ENCODE results near the gene MYOM1.
"Not testable (repeated sequence)": the region's sequence is repeated elsewhere in the genome, so short reads cannot be mapped to it uniquely, and the experiment has no call there.

Gene MYOM1

DNA sequence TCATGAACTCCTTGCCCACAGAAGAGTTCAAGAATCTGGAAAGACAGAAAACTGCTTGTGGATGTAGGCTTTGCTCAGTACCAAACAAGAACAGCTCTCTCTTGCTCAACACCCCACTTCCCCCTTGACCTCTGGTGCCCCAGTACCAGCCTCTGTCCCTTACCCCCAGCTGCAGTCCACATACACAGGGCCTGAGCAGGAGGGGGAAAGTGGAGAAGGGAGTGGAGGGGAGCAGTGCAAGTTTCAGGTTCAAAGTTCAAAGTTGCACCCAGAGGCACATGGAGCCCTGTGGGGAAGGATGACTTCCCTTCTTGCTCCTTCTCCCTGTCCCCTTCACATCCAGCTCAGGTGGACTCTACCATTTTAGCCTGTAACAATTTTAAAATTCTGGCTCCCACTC lies 145.7 kb downstream of the MYOM1 start:
- DNase-seq: no peak

DNA sequence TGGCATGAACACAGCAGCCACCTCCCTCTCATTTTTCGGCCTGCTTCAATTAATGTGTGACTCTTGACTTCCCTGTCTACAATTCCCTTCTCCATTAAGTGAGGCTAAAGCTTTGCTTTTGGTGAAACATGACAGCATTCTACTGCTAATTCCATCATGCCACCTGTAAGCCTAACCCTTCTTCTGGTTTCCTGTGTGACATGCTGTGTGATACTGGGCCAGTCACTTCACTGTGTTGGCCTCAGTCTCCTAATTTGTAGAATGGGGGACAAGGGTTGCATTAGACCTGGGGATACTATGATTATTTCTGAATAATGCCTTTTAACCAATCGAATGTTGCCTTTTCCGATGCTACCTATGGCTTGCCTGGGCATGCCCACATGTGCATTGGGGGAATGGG lies 146.4 kb downstream of the MYOM1 start:
- not testable (repeated sequence) for DNase-seq

DNA sequence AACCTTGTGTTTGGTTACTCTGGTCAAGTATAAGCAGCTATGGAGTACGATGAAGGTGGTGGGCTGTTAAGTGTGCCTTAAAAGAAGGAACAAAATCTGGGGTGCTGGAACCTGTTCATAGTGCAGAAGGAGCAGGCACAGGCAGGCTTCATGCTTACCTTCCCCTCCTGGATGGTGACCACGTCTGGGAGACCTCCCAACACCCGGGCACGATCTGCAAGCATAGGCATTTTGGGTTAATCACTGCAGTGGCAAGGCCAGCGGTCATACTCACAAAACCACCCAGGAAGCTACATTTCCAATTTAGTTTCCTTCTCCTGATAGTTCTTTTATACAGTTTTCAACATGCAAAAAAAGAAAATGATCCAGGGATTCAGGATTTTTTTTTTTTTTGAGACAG lies 148.1 kb downstream of the MYOM1 start:
- no peak for DNase-seq

DNA sequence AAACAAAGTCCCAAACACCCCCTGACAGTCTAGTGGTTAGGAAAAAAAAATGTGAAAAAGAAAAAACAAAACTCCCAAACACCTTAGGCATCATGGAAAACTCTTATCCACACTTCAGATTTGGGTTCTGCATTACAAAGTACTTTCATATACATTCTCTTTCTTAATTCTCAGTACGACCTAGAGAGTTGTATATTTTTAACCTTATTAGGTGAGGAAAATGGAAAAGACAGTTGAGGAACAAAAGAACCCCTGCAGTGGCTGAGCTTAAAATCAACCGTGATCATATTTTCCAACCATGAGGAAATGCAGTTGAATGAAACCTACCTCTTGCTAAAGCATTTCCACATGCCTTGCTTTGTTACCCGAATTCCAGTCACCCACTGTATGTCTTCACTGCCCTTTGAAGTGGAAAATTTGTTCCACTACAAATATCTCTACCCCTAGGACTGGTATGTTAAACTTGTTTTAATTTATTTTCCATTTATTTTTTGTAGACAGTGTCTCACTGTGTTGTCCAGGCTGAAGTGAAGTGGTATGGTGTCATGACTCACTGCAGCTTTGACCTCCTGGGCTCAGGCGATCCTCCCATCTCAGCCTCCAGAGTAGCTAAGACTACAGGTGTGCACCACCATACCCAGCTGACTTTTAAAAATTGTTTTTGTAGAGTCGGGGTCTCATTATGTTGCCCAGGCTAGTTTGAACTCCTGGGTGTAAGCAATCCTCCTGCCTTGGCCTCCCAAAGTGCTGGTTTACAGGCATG lies 149.9 kb downstream of the MYOM1 start:
- DNase-seq: no peak

DNA sequence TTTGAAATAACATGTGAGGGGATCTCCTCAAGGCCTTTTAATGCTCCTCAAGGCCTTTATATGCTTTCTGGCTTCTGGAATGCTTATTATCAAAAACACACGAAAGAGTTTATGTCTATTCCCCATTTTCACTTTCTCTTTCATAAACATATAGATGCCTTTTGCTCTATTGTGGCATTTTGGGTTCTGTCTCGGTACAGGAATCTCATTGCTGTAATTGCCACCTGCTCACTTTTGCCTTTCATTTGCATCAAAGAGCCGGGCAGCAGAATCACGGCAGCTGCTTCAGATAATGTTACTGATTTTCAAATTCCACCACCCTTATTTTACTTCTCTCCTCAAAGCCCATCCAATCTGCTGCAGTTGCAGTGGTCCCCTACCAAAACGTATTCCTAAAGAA lies 152.0 kb downstream of the MYOM1 start:
- DNase-seq: no peak

DNA sequence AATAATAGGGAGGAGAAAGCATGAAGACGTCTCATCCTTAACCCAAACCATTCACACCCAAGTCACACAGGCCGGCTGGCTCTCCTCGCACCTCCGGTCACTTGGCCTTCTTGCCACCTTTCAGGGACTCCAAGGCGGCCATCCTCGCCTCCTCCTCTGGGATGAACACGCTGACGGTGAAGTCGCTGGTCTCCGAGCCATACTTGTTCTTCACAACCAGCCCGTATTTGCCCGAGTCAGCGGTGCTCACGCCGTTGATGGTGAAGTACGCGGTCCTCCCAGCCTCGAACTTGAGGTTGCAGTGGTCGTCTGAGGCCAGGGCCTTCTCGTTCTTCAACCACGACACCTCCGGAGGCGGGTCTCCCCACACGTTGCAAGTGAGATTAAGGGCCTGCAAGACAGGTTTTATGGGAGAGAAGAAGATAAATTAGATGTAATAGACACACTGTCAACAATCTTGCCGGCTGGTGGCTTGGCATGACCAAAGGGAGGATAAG lies 152.6 kb downstream of the MYOM1 start:
- no peak for DNase-seq

DNA sequence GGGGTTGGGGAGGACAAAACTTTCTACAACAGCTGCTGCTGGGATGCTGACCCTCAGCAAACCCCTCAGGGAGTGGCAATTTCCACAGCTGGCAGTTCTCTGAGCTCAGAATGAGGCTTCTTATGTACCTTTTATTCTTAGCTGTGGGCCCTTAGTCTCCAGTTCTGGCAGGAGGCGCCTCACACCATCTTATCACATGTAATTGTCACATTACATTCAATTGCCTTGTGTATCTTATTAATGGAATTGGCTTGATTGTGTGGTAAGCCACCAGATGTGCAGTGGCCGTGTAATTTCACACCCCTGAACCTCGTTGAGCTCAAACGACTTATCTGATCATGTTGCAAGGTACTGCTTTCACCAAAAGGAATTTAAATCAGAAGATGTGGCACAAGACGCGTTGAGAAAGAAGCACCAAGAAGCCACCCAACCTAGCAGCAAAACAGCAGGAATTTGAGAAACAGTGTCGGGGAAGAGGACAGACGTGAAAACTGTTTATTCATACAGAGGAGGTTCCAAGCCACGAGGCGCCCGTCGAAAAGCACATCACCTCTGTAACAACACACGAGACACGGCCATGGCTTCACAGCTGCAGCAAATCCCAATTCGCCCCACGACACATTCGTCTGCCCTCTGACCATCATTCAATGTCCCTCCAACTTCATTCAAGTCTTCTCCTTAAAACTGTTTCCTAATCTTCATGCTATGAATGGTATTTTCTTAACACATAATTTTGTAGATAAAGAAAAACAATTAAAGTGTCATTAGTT lies 153.2 kb downstream of the MYOM1 start:
- DNase-seq: no peak

DNA sequence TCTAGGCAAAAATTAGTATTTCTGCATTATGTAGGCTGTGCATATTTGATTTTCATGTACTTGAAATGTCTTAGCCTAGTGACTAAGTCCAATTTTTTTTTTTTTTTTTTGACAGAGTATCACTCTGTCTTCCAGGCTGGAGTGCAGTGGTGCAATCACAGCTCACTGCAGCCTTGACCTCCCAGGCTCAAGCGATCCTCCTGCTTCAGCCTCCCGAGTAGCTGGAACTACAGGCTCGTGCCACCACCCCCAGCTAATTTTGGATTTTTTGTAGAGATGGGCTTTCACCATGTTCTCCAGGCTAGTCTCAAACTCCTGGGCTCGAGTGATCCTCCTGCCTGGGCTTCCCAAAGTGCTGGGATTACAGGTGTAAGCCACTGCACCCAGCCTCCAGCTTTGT lies 156.0 kb downstream of the MYOM1 start:
- not testable (repeated sequence) for DNase-seq

DNA sequence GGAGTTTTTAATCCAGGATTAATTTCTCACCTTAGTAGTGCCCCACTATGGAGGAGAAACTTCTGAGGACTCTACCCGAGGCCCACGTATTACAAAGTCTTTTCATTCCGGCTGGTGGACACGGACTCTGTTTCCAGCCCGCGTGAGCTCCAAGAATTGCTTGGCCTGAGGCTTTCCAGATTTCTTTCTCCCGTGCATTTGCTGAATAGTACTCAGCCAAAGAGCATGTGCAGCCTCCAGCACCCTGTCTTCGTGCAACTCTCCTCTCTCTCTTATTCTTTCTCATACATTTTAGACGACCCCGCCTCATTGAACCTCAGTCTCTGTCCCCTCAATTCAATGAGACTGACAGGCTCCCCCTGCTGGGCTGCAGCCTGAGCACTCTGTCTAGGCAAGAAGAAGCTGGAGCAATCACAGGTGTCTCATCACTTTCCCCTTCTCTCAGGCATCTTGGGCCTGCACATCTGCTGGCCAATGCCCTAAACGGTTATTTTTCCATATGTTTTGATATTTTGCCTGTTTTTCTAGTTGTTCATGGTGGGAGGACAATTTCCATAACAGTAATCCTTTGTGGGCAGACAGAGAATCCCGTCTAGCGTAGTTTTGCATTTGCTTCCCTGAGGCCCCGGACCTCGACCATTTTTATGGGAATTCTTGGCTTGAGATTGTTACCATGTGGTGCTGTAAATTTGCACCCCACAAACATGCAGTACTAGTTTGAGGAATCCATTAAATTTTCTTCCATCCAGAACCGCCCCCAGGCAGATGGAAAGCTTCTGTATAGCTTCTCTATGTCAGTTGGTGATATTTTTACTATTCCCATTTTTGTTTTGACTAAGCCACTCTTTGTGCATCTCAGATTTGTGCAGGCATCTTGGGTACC lies 156.7 kb downstream of the MYOM1 start:
- DNase-seq: peak; percentile 35

DNA sequence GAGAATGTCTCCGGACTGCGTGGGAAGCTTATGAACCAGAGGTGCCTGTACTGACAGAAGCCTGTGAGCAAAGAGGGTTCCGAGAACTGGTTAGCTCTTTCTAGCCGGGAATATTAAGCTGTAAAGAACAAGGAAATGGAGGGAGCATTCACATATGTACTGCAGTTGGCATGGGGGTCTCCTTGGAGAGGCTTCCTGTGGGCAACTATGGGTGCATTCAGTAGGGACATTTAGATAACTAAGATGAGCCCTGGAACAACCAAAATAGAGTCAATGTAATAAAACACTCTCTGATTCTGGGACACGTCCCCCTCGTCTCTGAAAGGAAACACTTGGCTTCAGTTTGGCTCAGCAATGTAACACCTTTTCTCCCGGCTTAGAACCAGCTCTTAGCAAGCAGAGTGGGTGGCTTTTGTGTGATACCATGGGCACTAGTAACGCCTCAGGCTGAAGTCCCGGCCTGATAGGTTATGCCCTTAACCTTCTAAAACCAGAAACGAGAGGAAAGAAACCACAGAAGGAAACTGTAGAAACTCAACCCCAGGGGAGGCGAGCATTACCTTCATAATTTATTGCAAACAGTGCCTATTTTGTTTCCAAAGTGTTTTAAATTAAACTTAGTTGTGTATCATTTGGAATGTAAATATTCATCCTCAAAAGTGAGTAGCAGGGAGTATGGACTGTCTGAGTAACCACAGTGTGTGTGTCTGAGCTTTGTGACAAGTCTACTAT lies 158.0 kb downstream of the MYOM1 start:
- DNase-seq: peak; percentile 40

DNA sequence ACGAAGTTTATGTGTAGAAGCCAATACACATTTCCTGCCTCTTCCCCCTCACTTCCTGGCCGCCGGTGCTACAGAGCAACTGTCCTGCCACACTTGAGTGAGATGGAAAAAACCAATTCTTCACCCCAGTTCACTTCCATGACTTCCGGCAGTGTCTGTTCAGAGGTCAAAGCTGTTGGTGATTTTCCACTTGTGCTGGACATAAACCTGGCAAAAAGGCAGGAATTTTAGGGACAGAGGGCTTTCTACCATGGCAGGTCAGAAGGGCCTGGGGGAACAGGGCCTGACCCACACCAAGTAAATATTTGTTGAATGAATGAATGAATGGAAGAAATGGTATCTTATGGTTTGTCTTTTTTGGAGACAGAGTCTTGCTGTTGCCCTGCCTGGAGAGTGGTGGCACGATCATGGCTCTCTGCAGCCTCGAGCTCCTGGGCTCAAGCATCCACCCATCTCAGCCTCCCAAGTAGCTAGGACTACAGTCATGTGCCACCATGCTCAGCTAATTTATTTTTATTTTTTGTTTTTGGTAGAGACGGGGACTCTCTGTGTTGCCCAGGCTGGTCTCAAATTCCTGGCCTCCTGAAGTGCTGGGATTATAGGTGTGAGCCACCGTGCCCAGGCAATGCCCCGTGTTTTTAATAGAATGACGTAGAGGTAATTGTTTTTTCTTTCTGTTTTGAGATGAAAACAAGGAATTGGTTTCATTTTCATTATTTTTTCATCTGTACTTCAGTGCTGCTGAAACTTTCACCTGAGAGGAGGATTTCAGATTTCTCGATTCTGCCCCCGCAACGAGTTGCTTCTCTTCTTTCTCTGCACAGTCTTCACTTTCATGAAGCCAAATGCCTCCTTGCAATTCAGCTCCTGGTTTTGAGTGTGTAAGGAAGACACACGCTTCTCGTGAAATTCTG lies 158.8 kb downstream of the MYOM1 start:
- peak; percentile 62 for DNase-seq

DNA sequence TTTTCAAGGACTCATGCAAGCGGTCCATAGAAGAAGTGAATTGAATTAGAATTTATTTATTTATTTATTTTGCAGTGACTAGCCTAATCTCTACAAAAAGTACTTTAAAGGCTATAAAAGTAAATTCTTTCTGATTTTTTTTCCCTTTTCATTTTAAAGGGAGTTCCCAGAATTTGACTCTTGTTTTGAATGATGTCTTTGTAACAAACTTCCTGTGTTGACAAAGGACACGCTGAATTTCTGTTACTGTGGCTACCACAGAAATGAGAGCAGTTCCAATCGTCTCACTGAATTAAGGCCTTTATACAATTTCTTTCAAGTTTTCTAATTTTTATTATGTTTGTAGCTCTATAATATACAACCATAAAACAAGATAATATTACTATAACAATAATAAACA lies 160.5 kb downstream of the MYOM1 start:
- DNase-seq: no peak

DNA sequence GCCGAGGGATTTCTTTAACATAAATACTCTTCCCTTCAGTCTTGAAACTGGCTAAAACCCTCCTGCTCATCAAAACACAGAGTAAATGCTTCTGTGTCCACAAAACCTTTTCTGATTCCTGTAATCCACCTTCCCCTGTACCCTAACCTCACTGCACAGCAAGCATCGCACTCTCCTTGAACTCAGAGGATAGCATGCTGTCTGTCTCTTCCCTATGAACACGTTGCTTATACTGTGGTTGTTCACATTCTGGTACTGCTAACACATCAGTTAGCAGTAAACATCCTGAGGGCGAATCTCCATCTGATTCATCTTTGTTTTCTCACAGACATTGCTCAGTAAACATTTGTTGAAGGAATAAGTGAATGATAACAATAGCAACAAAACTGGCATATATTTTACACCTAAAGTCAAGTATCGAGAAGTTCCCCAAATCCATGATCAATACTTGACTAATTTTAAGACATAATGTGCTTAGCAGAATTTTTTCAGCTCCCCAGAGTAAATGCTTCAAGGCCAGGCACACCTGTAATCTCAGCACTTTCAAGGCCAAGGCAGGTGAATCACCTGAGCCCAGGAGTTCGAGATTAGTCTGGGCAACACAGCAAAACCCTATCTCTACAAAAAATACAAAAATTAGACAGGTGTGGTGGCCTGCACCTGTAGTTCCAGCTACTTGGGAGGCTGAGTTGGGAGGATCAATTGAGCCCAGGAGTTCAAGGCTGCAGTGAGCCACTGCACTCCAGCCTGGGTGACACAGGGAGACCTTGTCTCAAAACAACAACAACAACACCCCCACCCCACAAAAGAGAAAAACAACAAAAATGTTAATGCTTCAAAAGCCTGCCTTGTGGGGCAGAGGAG lies 161.2 kb downstream of the MYOM1 start:
- DNase-seq: no peak

DNA sequence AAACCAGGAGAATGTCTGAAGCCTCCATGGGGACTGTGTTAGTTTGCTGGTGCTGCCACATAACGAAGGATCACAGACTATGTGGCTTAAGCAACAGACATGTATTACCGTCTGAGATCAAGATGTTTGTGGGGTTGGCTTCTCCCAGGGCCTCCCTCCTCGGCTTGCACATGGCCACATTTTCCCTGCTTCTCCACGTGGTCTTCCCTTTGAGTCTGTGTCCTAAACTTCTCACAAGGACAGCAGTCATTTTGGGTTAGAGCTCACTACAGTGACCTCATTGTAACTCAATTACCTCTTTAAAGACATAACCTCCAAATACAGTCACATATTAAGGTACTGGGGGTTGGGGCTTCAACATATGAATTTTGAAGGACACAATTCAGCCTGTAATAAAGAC lies 162.2 kb downstream of the MYOM1 start:
- no peak for DNase-seq

DNA sequence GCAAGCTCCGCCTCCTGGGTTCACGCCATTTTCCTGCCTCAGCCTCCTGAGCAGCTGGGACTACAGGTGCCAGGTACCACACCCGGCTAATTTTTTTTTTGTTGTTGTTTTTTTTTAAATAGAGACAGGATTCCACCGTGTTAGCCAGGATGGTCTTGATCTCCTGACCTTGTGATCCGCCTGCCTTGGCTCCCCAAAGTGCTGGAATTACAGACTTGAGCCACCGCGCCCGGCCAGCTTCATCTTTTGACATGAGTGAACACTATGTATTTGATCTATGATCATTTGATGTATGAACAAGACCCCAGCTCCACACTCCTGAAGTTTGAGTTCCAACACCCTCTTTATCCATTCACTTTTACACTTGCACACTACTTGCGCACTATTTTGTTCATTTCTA lies 163.5 kb downstream of the MYOM1 start:
- DNase-seq: no peak

DNA sequence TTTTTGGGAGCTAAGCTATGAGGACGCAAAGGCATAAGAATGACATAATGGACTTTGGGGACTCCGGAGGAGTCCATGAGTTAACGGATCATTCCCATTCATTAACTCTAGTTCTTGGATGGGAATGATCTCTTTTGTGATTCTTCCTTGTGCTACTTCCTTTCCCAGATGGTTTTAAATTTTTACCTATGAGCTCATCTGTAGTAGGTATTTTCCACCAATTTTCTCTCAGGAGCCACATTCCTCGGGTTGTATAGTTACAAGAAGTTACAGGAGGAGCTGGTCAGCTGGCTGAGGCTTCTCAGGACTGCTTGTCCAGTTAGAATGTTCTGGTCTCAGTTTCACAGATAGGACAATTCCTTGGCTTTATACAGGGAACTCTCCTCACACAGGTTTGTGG lies 164.0 kb downstream of the MYOM1 start:
- no peak for DNase-seq

DNA sequence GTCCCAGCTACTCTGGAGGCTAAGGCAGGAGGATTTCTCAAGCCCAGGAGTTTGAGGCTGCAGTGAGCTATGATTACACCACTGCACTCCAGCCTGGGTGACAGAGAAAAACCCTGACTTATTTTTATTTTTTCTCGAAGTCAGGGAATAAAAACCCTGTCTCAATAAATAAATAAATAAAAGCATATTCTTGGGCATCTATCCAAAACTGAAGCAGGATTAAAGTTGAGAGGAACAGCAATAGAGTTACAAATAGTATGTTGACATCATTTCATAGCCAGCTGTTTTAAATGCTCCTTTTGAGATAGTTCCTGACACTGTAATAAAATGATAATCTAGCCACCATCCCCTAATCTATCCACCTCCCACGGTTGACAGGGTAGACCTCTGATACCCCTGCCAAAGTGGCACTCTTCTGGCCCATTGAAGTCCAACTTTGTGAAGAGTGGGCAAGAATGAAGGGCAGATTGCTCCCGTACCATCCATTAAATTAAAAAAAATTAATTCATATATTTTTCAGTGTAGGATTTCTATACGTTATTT lies 164.5 kb downstream of the MYOM1 start:
- no peak for DNase-seq

DNA sequence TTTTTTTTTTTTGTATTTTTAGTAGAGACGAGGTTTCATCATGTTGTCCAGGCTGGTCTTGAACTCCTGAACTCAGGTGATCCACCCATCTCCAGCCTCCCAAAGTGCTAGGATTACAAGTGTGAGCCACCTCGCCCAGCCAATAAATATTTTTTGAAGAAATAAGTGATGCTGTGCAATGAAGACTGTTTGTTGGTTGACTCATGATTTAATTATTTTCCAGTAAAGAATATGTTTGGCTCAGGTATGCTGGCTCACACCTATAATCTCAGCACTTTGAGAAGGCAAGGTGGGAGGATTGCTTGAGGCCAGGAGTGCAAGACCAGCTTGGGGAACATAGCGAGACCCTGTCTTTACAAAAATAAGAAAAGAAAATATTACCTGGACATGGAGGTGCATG lies 165.0 kb downstream of the MYOM1 start:
- DNase-seq: no peak

DNA sequence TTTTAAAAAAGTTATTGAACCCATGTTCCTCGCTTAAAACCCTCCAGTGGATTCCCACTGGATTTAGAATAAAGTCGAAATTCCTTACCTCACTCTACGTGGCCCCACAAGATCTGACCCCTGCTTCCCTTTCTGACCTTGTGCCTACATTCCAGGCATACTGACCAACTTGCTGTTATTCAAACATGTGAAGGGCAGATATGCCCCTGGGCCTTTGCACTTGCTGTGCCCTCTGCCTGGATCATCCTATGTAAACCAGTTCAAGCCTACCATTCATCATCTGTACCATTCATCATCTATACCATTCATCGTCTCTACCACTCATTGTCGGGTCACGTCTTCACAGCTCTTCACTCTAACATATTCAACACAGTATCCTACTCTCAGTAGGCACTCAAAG lies 165.6 kb downstream of the MYOM1 start:
- no peak for DNase-seq

DNA sequence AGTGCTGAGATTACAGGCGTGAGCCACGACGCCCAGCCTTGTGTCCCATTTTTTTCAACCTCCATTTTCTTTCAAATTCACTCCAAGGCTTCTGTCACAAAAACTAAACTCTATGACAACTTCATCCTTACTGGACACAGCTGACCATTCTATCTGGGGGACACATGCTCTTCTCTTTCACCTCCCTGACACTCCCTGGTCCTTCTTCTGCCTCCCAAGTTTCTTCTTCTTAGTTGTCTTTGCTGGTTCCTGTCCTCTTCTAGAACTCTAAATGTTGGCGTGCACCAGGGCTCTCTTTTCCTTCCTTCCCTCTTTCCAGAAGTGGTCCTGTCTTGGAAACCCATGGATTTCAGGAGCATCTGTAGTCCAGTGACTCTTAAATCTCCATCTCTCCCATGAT lies 166.7 kb downstream of the MYOM1 start:
- no peak for DNase-seq

Measured in KG1 (cell line).